Measurements from ENCODE around the gene DNAJC11. TPM values are rescaled to one million over a fixed set of nuclear protein-coding genes. Genes with fewer than 3 reads are reported as not detected.
A peak's percentile ranks its signal among the peaks of the same experiment; 100 is the strongest.
"Not testable (repeated sequence)": the region's sequence is repeated elsewhere in the genome, so short reads cannot be mapped to it uniquely, and the experiment has no call there.

DNAJC11 gene
- total RNA-seq, 6 donors from 2014 or later, result 35.9 to 44.0 (median 38.2) TPM

- no peaks in the 10 kb centered on the region for H3K36me3 ChIP-seq
- 2 to 28% methylated on average over 3 to 24 of the region's 24 CpGs for WGBS, 2 donors
- no peaks in the 10 kb centered on the region for H3K27me3 ChIP-seq
- no peaks in the 10 kb centered on the region for H3K9me3 ChIP-seq
- H3K4me1 ChIP-seq, result peaks cover 10 to 24% (median 15%) of the 10 kb centered on the region in 4 donors
- peak overlapping the region; percentile 81 to 91 (median 86) for H3K27ac ChIP-seq
- peak overlapping the region; percentile 93 to 100 (median 96) for H3K4me3 ChIP-seq
- TF ChIP-seq CTCF (IDR thresholded peaks at IDR 0.05) (no peak), POLR2A (IDR thresholded peaks at IDR 0.05) (no peak), POLR2AphosphoS5 (IDR thresholded peaks at IDR 0.05) (no peak), EP300 (IDR thresholded peaks at IDR 0.05) (no peak)
- no peak for ATAC-seq (ENCODE audit: low FRiP score in 2 of 2)
- DNase-seq, result no peak
Observed at GRCh38 chr1:6700853-6701436, 671 bp downstream of the DNAJC11 start.

GRCh38 chr1:6699915-6700314, 1.7 kb downstream of the DNAJC11 start:
- H3K4me1 ChIP-seq, result peaks cover 10 to 24% (median 15%) of the 10 kb centered on the region in 4 donors
- not testable (repeated sequence) for H3K9me3 ChIP-seq; ATAC-seq (ENCODE audit: low FRiP score in 2 of 2); H3K36me3 ChIP-seq; DNase-seq; H3K27me3 ChIP-seq; H3K4me3 ChIP-seq; H3K27ac ChIP-seq
- WGBS, 2 donors, result 90 to 95% methylated on average over 4 of the region's 4 CpGs

GRCh38 chr1:6695868-6696267, 5.7 kb downstream of the DNAJC11 start:
- no peak overlapping the region for H3K27ac ChIP-seq
- no peak for ATAC-seq (ENCODE audit: low FRiP score in 2 of 2)
- no peaks in the 10 kb centered on the region for H3K27me3 ChIP-seq
- no peaks in the 10 kb centered on the region for H3K9me3 ChIP-seq
- TF ChIP-seq CTCF (IDR thresholded peaks at IDR 0.05), result no peak
- TF ChIP-seq POLR2A (IDR thresholded peaks at IDR 0.05), result no peak
- H3K4me3 ChIP-seq, result no peak overlapping the region
- DNase-seq, result no peak
- peaks cover 7 to 15% (median 12%) of the 10 kb centered on the region in 4 donors for H3K4me1 ChIP-seq
- WGBS, 2 donors, result 73 to 80% methylated on average over 1 to 2 of the region's 2 CpGs
- H3K36me3 ChIP-seq, result no peaks in the 10 kb centered on the region

GRCh38 chr1:6694121-6694713, 7.4 kb downstream of the DNAJC11 start:
- ATAC-seq (ENCODE audit: low FRiP score in 2 of 2), result no peak
- Histone ChIP-seq H3K27ac (no peak overlapping the region), H3K9me3 (no peaks in the 10 kb centered on the region), H3K4me1 (no peaks in the 10 kb centered on the region), H3K27me3 (no peaks in the 10 kb centered on the region), H3K4me3 (no peak overlapping the region), H3K36me3 (no peaks in the 10 kb centered on the region)
- TF ChIP-seq EP300 (IDR thresholded peaks at IDR 0.05) (no peak), CTCF (IDR thresholded peaks at IDR 0.05) (no peak), POLR2A (IDR thresholded peaks at IDR 0.05) (no peak), POLR2AphosphoS5 (IDR thresholded peaks at IDR 0.05) (no peak)
- no peak for DNase-seq
- 92 to 93% methylated on average over 10 of the region's 10 CpGs for WGBS, 2 donors

GRCh38 chr1:6692956-6693355, 8.7 kb downstream of the DNAJC11 start:
- DNase-seq (no peak), ATAC-seq (ENCODE audit: low FRiP score in 2 of 2) (no peak)
- Histone ChIP-seq H3K4me1 (no peaks in the 10 kb centered on the region), H3K9me3 (no peaks in the 10 kb centered on the region), H3K36me3 (no peaks in the 10 kb centered on the region), H3K27me3 (no peaks in the 10 kb centered on the region), H3K4me3 (no peak overlapping the region), H3K27ac (no peak overlapping the region)
- 86 to 94% methylated on average over 9 of the region's 9 CpGs for WGBS, 2 donors
- TF ChIP-seq CTCF (IDR thresholded peaks at IDR 0.05) (no peak), POLR2A (IDR thresholded peaks at IDR 0.05) (no peak), EP300 (IDR thresholded peaks at IDR 0.05) (no peak), POLR2AphosphoS5 (IDR thresholded peaks at IDR 0.05) (no peak)
